Activated CD8-positive, alpha-beta memory T cell treated with anti-CD3 and anti-CD28 coated beads, Interleukin-2, amount 10 ng/mL, durations not matched to agents 7 days and 5 days (primary cell): ENCODE data around the gene THOC3. TPM values are rescaled to one million over a fixed set of nuclear protein-coding genes. Genes with fewer than 3 reads are reported as not detected.
"Not testable (repeated sequence)": the region's sequence is repeated elsewhere in the genome, so short reads cannot be mapped to it uniquely, and the experiment has no call there.

ENCODE experiments used
- ATAC-seq: fragments of 150-1000 bp; cut with Tn5 transposase; one replicate; pipeline ENCODE4 v1.10.0; 2021; ENCODE audit warnings: moderate library complexity
- CTCF ChIA-PET: fragments of 350-600 bp; sonication (Branson Sonifier 250); formaldehyde crosslinking; loops from one replicate; lab custom pipeline; 2021; ENCODE audit warnings: antibody characterized with exemption; lab: Charles Lee
- DNase-seq: peaks from one replicate; pipeline ENCODE4 v3.0.0-alpha.2; 2020
- H3K27ac Mint-ChIP-seq: one replicate; pipeline ENCODE4 v1.8.0; 2021; ENCODE audit warnings: mild to moderate bottlenecking, mixed read lengths
- H3K27me3 Mint-ChIP-seq: one replicate; pipeline ENCODE4 v1.8.0; 2021; ENCODE audit warnings: mixed read lengths
- H3K36me3 Mint-ChIP-seq: one replicate; pipeline ENCODE4 v1.8.0; 2021; ENCODE audit warnings: mild to moderate bottlenecking, mixed read lengths
- H3K4me1 Mint-ChIP-seq: one replicate; pipeline ENCODE4 v1.8.0; 2021; ENCODE audit warnings: mixed read lengths
- H3K4me3 Mint-ChIP-seq: one replicate; pipeline ENCODE4 v1.8.0; 2021; ENCODE audit warnings: mild to moderate bottlenecking, moderate library complexity, mixed read lengths
- H3K9me3 Mint-ChIP-seq: one replicate; pipeline ENCODE4 v1.8.0; 2022; ENCODE audit warnings: low read depth, mixed read lengths
- total RNA-seq, 2 experiments: library from RNA; stranded (reverse); gene quantifications; one replicate each; pipeline ENCODE4 v1.2.3, GENCODE V29; 2021

The THOC3 gene
- total RNA-seq, 2 experiments from 2014 or later = 61.0 to 69.4 TPM

DNA sequence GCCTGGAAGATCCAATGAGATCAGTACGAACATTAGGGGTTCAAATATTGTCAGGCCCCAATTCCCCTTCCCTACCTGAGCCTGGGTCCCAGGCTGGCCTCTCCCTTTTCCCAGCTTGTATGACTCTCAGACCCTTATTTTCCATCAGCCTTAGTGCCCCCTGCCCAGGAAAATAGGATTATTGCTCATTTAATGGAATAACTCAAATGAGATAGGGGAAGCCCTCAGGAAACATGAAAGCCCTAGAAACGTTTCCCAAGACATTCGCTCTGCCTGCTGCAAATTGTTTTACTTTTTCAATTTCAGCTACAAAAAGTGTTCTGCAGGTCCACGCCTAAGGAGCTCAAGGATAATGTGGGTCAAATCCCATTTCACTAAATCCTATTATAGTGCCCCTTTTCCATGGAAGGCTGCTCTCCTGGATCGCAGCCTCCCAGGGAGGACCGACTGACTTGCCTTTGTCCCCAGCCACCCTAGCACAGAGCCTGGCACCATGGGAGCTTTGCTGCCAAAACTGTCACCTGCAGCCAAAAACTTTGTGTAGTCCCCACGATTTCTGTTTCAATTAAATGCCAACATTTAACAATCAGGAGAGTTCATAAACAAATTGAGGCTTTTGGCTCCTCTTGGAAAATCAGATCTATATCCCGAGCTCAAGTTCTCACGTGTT lies 46.9 kb downstream of the THOC3 start:
- H3K9me3 Mint-ChIP-seq = no peaks in the 10 kb centered on the region
- CTCF ChIA-PET = no interaction called here
- H3K27me3 Mint-ChIP-seq = no peaks in the 10 kb centered on the region
- H3K4me1 Mint-ChIP-seq = peaks cover 9% of the 10 kb centered on the region
- no peak overlapping the region for H3K4me3 Mint-ChIP-seq
- DNase-seq = peak; percentile 36
- no peak for ATAC-seq
- H3K36me3 Mint-ChIP-seq = peaks cover 11% of the 10 kb centered on the region
- H3K27ac Mint-ChIP-seq = no peak overlapping the region

DNA sequence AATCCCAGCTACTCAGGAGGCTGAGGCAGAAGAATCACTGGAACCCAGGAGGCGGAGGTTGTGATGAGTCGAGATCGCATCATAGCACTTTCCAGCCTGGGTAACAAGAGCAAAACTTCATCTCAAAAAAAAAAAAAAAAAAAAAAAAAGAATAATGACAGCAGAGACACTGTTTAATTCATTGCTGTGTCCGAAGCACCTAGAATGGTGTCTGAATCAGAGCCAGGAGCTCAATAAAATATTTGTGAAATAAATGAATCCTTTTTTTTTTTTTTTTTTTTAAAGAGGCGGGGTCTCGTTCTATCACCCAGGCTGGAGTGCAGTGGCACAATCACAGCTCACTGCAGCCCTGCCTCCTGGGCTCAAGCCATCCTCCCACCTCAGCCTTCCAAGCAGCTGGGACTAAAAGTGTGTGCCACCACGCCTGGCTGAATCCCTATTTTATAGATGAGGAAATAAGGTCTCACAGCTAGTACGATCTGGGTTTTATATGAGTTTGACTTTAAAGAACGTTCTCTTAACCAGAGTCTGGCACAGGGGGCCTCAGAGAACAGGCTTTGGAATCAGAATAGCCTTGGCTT lies 47.8 kb downstream of the THOC3 start:
- CTCF ChIA-PET = interaction anchor here (0.7 kb wide), 2 partner anchors 216 to 425 kb away, joined by 3 to 5 read pairs; no protein-coding TSS in a partner anchor
- Mint-ChIP-seq H3K4me3 (no peak overlapping the region), H3K4me1 (peaks cover 16% of the 10 kb centered on the region), H3K9me3 (no peaks in the 10 kb centered on the region), H3K27ac (no peak overlapping the region), H3K36me3 (peaks cover 11% of the 10 kb centered on the region), H3K27me3 (no peaks in the 10 kb centered on the region)
- ATAC-seq (no peak), DNase-seq (peak; percentile 35)

DNA sequence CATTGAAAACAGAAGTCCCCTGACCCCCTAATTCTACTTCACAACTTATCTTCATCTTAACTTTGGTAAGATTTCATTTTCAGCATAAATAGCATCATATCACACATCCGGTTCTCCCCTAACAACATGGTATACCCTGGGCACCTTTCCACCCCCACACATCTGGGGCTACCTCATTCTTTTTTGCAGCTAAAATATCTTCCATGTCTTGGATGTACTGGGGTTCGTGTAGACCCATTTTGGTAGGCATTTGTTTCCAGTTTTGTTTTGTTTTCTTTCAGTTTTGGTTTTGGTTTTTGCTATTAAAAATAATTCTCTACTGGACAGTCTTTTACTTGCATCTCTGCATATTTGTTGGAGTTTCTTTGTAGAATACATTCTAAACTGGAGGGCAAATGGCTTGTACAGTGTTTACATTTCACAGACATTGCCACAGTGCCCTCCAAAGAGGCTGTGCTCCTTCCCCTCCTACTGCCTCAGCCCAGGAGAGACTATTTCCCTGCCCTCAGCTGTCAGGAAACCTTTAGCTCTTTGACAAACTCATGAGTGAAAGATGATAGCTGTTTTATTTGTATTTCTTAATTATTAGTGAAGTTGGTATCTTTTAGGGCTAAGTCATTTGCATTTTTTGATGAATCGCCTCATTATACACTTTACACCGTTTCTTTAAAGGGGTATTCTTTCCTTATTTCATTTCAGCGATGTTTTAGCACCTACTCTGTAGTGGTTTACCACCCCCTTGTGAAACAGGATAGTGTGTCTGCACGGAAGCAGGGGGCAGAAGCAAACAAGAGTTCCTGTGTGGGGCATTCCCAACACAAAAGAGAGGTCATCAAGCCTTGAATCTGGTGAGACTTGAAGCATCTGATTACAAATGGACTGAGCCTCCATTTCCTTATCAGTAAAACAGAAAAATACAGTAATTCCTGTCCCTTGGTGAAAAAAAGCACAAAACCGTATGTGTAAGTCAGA lies 52.8 kb downstream of the THOC3 start:
- H3K36me3 Mint-ChIP-seq, H3K9me3 Mint-ChIP-seq, CTCF ChIA-PET, H3K27me3 Mint-ChIP-seq: not testable (repeated sequence)
- Mint-ChIP-seq H3K4me3 (peak overlapping the region; percentile 63), H3K27ac (peak overlapping the region; percentile 89), H3K4me1 (peaks cover 23% of the 10 kb centered on the region)
- DNase-seq = peak; percentile 54
- peak; percentile 76 for ATAC-seq

DNA sequence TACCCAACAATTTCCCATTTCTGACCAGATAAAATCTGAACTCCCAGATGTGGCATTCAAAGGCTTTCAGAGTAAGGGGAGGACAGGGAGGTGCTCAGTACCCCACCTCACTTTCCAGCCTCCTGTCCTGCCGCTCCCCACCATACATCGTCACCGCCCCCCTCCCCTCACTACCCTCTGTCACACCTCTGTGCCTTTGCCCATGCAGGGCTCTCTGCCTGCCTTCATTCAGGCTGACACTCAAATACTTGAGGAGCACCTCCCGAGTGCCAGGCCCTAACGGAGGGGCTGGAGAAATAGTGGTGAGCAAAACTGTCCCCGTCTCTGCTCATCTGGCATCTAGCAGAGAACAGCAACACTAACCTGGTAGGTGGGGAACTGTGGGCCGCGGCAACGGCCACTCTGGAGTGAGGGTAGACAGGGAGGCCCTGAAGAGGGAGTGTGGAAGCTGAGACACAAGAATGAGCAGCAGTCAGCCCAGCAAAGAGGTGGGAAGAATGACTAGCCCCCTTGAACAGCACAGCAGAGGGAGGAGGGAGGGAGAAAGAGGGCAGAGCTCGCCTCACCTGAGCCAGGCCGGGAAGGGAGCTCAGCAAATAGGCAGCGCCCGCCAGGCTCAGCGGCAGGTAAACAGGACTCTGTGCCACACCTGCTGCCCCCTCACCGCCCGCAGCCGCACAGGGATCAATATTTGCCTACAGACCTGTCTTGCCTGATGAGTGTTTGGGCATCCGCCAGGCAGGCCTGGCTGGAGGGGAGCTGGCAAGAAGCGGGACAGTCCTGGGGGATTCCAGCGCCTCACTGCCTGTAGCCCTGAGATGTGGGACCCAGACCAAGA lies 54.1 kb downstream of the THOC3 start:
- H3K4me3 Mint-ChIP-seq, H3K36me3 Mint-ChIP-seq, CTCF ChIA-PET, H3K9me3 Mint-ChIP-seq, ATAC-seq, H3K27me3 Mint-ChIP-seq, H3K27ac Mint-ChIP-seq: not testable (repeated sequence)
- DNase-seq = peak; percentile 34
- peaks cover 23% of the 10 kb centered on the region for H3K4me1 Mint-ChIP-seq

DNA sequence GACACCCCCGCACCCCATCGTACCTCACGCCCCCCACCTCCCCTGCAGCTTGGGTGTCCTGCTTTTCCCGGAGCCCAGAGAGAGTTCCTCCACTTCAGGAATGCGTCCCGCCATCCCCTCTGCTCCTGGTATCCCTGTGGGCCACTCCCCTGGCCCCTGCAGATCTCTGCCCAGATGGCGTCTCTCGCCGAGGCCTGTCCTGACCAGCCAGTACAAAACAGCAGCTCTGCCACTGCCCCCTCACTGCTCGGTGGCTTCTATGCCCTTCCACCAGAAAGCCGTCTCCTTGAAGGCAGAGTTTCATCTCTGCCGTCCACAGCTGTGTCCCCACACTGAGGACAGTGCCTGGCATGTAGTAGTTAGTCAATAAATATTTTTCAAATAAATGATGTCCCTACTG lies 58.0 kb downstream of the THOC3 start:
- H3K4me1 Mint-ChIP-seq, ATAC-seq, H3K9me3 Mint-ChIP-seq, CTCF ChIA-PET, H3K4me3 Mint-ChIP-seq, H3K27ac Mint-ChIP-seq, H3K36me3 Mint-ChIP-seq, H3K27me3 Mint-ChIP-seq: not testable (repeated sequence)
- DNase-seq = peak; percentile 14

Other genes with a start within 250 kb of the THOC3 start
- not detected for gene CPLX2, start 96.7 kb downstream of the THOC3 start, total RNA-seq